ENCODE data around the gene GLTP.

The GLTP gene

GRCh38 chr12:109860977-109861376, 19.4 kb downstream of the GLTP start:
- TF ChIP-seq USF1 (IDR thresholded peaks at IDR 0.05): no peak
- peak; percentile 50; the same call in 1 of the 2 replicates for TF ChIP-seq TEAD4 (IDR thresholded peaks at IDR 0.05)
- no peak for TF ChIP-seq EP300 (IDR thresholded peaks at IDR 0.05; ENCODE audit: borderline replicate concordance)
- no peak; the same call in 1 of the 2 replicates for TF ChIP-seq TCF12 (IDR thresholded peaks at IDR 0.05; ENCODE audit: low read depth)
- TF ChIP-seq EGR1 (IDR thresholded peaks at IDR 0.05): no peak
- no peak for TF ChIP-seq CEBPB (IDR thresholded peaks at IDR 0.05)
- TF ChIP-seq MAX (IDR thresholded peaks at IDR 0.05): 0 out of 2 replicates have a peak, but pooled peaks have one; percentile 12
- TF ChIP-seq CREB1 (IDR thresholded peaks at IDR 0.05; ENCODE audit: low read depth): no peak
- peak; percentile 29; the same call in 1 of the 2 replicates for TF ChIP-seq RAD21 (IDR thresholded peaks at IDR 0.05; ENCODE audit: low read depth)
- TF ChIP-seq NFIC (IDR thresholded peaks at IDR 0.05): 0 out of 2 replicates have a peak, but pooled peaks have one; percentile 24
- peak; percentile 24; the same call in 1 of the 2 replicates for TF ChIP-seq ZBTB7A (IDR thresholded peaks at IDR 0.05; ENCODE audit: low read depth)

- no peak for TF ChIP-seq USF1 (IDR thresholded peaks at IDR 0.05)
These were observed 21.6 kb downstream of the GLTP start for GRCh38 chr12:109858764-109859163.

- no peak for TF ChIP-seq REST (IDR thresholded peaks at IDR 0.05; ENCODE audit: low read depth)
- no peak for TF ChIP-seq EGR1 (IDR thresholded peaks at IDR 0.05)
- no peak for TF ChIP-seq RAD21 (IDR thresholded peaks at IDR 0.05; ENCODE audit: low read depth)
- TF ChIP-seq YY1 (IDR thresholded peaks at IDR 0.05; ENCODE audit: low read depth): no peak
- no peak for TF ChIP-seq CEBPB (IDR thresholded peaks at IDR 0.05)
- TF ChIP-seq NFIC (IDR thresholded peaks at IDR 0.05): no peak
- TF ChIP-seq EP300 (IDR thresholded peaks at IDR 0.05; ENCODE audit: borderline replicate concordance): no peak
- no peak for TF ChIP-seq TEAD4 (IDR thresholded peaks at IDR 0.05)
- TF ChIP-seq USF1 (IDR thresholded peaks at IDR 0.05): no peak
- TF ChIP-seq CREB1 (IDR thresholded peaks at IDR 0.05; ENCODE audit: low read depth): no peak
- TF ChIP-seq ZBTB7A (IDR thresholded peaks at IDR 0.05; ENCODE audit: low read depth): no peak
These were observed 22.6 kb downstream of the GLTP start for GRCh38 chr12:109857715-109858114.

GRCh38 chr12:109855377-109855776, 25.0 kb downstream of the GLTP start:
- TF ChIP-seq NFIC (IDR thresholded peaks at IDR 0.05) (no peak), ZBTB7A (IDR thresholded peaks at IDR 0.05; ENCODE audit: low read depth) (no peak), FOXM1 (IDR thresholded peaks at IDR 0.05; ENCODE audit: borderline replicate concordance, low read depth) (no peak), MAX (IDR thresholded peaks at IDR 0.05) (no peak), TCF12 (IDR thresholded peaks at IDR 0.05; ENCODE audit: low read depth) (no peak), CEBPB (IDR thresholded peaks at IDR 0.05) (no peak), RAD21 (IDR thresholded peaks at IDR 0.05; ENCODE audit: low read depth) (no peak), REST (IDR thresholded peaks at IDR 0.05; ENCODE audit: low read depth) (no peak), EGR1 (IDR thresholded peaks at IDR 0.05) (no peak), EP300 (IDR thresholded peaks at IDR 0.05; ENCODE audit: borderline replicate concordance) (no peak), TEAD4 (IDR thresholded peaks at IDR 0.05) (no peak), TAF1 (IDR thresholded peaks at IDR 0.05; ENCODE audit: low read depth) (no peak), YY1 (IDR thresholded peaks at IDR 0.05; ENCODE audit: low read depth) (no peak)

- TF ChIP-seq RAD21 (IDR thresholded peaks at IDR 0.05; ENCODE audit: low read depth): no peak
- no peak for TF ChIP-seq CEBPB (IDR thresholded peaks at IDR 0.05)
- no peak for TF ChIP-seq NFIC (IDR thresholded peaks at IDR 0.05)
- no peak for TF ChIP-seq TEAD4 (IDR thresholded peaks at IDR 0.05)
- TF ChIP-seq EP300 (IDR thresholded peaks at IDR 0.05; ENCODE audit: borderline replicate concordance): no peak
- no peak for TF ChIP-seq FOXM1 (IDR thresholded peaks at IDR 0.05; ENCODE audit: borderline replicate concordance, low read depth)
- TF ChIP-seq REST (IDR thresholded peaks at IDR 0.05; ENCODE audit: low read depth): no peak
- TF ChIP-seq USF1 (IDR thresholded peaks at IDR 0.05): no peak
- TF ChIP-seq TCF12 (IDR thresholded peaks at IDR 0.05; ENCODE audit: low read depth): no peak
- TF ChIP-seq YY1 (IDR thresholded peaks at IDR 0.05; ENCODE audit: low read depth): no peak
- TF ChIP-seq MAX (IDR thresholded peaks at IDR 0.05): no peak
- no peak for TF ChIP-seq CREB1 (IDR thresholded peaks at IDR 0.05; ENCODE audit: low read depth)
- TF ChIP-seq ZBTB7A (IDR thresholded peaks at IDR 0.05; ENCODE audit: low read depth): no peak
- TF ChIP-seq EGR1 (IDR thresholded peaks at IDR 0.05): no peak
- no peak for TF ChIP-seq TAF1 (IDR thresholded peaks at IDR 0.05; ENCODE audit: low read depth)
These were observed 33.1 kb downstream of the GLTP start for GRCh38 chr12:109847142-109847735.

Data from Ishikawa (cell line).